ENCODE data around the gene LHFPL3. TPM values are rescaled to one million over a fixed set of nuclear protein-coding genes. Genes with fewer than 3 reads are reported as not detected.
"Not testable (repeated sequence)": the region's sequence is repeated elsewhere in the genome, so short reads cannot be mapped to it uniquely, and the experiment has no call there.

LHFPL3 gene
- total RNA-seq, 2 experiments from 2014 or later, result not detected

- H3K27me3 Mint-ChIP-seq, result no peaks in the 10 kb centered on the region
- no peaks in the 10 kb centered on the region for H3K36me3 Mint-ChIP-seq (ENCODE audit: low read depth)
- DNase-seq, result no peak
- no peak overlapping the region for H3K4me3 Mint-ChIP-seq
- no peaks in the 10 kb centered on the region for H3K9me3 Mint-ChIP-seq
- H3K4me1 Mint-ChIP-seq, result no peaks in the 10 kb centered on the region
- POLR2A ChIA-PET, result no interaction called here
- CTCF ChIA-PET, result no interaction called here
- no peak overlapping the region for H3K27ac Mint-ChIP-seq
Observed at GRCh38 chr7:104652865-104653264, 324.5 kb downstream of the LHFPL3 start.

DNA sequence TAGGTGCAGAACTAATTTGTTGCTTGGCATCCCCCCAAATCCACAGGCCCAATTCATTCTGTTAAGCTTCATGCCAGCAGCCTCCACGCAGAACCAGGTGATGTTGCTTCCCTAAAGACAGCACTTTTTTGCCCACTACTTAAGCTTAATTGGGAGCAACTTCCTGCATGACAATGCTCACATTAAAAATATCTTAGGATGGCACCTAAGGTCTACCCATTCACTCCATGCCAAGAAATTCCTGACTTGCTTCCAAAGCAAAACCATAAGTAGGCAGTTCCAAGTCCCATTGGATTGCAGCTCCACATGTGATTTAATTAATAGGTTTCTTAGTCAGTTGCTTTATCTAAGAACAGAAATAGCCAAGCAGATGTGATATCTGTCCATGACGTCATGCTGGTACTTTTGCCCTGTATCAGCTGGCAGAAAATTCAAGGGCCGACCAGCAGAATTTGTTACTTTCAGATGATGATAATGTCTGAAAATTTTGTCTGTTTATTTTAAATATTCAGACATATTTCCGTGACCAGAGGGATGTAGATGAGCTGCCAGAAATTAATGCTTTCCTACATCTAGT lies 325.5 kb downstream of the LHFPL3 start:
- no peak for DNase-seq
- H3K4me1 Mint-ChIP-seq, result no peaks in the 10 kb centered on the region
- no peaks in the 10 kb centered on the region for H3K9me3 Mint-ChIP-seq
- ChIA-PET POLR2A (no interaction called here), CTCF (interaction anchor here (0.5 kb wide), 1 partner anchor 9 kb away, joined by 3 read pairs; no protein-coding TSS in a partner anchor)
- no peak overlapping the region for H3K27ac Mint-ChIP-seq
- H3K27me3 Mint-ChIP-seq, result no peaks in the 10 kb centered on the region
- no peaks in the 10 kb centered on the region for H3K36me3 Mint-ChIP-seq (ENCODE audit: low read depth)
- H3K4me3 Mint-ChIP-seq, result no peak overlapping the region

- H3K4me3 Mint-ChIP-seq, result no peak overlapping the region
- ChIA-PET POLR2A (no interaction called here), CTCF (interaction anchor here (0.6 to 1.2 kb wide), 4 partner anchors 9 to 831 kb away, joined by 3 to 5 read pairs (median 4); no protein-coding TSS in a partner anchor)
- no peaks in the 10 kb centered on the region for H3K9me3 Mint-ChIP-seq
- DNase-seq, result no peak
- no peaks in the 10 kb centered on the region for H3K36me3 Mint-ChIP-seq (ENCODE audit: low read depth)
- no peak overlapping the region for H3K27ac Mint-ChIP-seq
- H3K27me3 Mint-ChIP-seq, result no peaks in the 10 kb centered on the region
- no peaks in the 10 kb centered on the region for H3K4me1 Mint-ChIP-seq
Observed at GRCh38 chr7:104655592-104655991, 327.2 kb downstream of the LHFPL3 start.

GRCh38 chr7:104656467-104656866 lies 328.1 kb downstream of the LHFPL3 start:
- no peaks in the 10 kb centered on the region for H3K36me3 Mint-ChIP-seq (ENCODE audit: low read depth)
- ChIA-PET CTCF (interaction anchor here (1.2 kb wide), 1 partner anchor 10 kb away, joined by 3 read pairs; no protein-coding TSS in a partner anchor), POLR2A (no interaction called here)
- no peak overlapping the region for H3K27ac Mint-ChIP-seq
- H3K9me3 Mint-ChIP-seq, result no peaks in the 10 kb centered on the region
- no peak for DNase-seq
- H3K27me3 Mint-ChIP-seq, result no peaks in the 10 kb centered on the region
- H3K4me3 Mint-ChIP-seq, result no peak overlapping the region
- no peaks in the 10 kb centered on the region for H3K4me1 Mint-ChIP-seq

DNA sequence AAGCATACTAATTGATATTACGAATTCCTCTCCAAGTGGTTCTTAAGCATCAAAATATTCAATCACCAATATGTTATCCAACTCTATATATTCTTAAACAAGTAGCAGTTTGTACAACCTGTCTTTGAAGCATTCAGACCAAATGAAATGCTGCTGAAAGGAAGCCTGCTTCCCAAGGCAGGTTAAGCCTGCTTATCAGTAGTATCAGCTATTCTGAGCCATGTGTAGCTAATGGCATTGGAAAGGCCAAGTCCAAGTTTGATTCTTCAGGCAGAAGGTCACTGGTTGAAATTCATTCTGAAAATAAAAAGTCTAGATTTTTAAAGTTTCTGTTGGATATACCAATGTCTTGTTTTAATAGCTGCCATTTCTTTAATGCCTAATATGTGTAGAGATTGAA lies 328.7 kb downstream of the LHFPL3 start:
- H3K27ac Mint-ChIP-seq, result no peak overlapping the region
- H3K9me3 Mint-ChIP-seq, result no peaks in the 10 kb centered on the region
- CTCF ChIA-PET, result interaction anchor here (1.1 kb wide), 1 partner anchor 48 kb away, joined by 3 read pairs; no protein-coding TSS in a partner anchor
- no peak overlapping the region for H3K4me3 Mint-ChIP-seq
- no peaks in the 10 kb centered on the region for H3K36me3 Mint-ChIP-seq (ENCODE audit: low read depth)
- H3K27me3 Mint-ChIP-seq, result no peaks in the 10 kb centered on the region
- no peaks in the 10 kb centered on the region for H3K4me1 Mint-ChIP-seq
- no peak for DNase-seq
- POLR2A ChIA-PET, result no interaction called here

GRCh38 chr7:104661575-104661974 lies 333.2 kb downstream of the LHFPL3 start:
- Mint-ChIP-seq H3K27me3 (peaks cover 3% of the 10 kb centered on the region), H3K36me3 (ENCODE audit: low read depth) (no peaks in the 10 kb centered on the region), H3K4me1 (no peaks in the 10 kb centered on the region), H3K4me3 (no peak overlapping the region), H3K9me3 (no peaks in the 10 kb centered on the region), H3K27ac (no peak overlapping the region)
- no peak for DNase-seq
- ChIA-PET POLR2A (no interaction called here), CTCF (no interaction called here)

- POLR2A ChIA-PET, result no interaction called here
- peaks cover 3% of the 10 kb centered on the region for H3K27me3 Mint-ChIP-seq
- H3K4me1 Mint-ChIP-seq, result no peaks in the 10 kb centered on the region
- no peak for DNase-seq
- peaks cover 2% of the 10 kb centered on the region for H3K9me3 Mint-ChIP-seq
- no peaks in the 10 kb centered on the region for H3K36me3 Mint-ChIP-seq (ENCODE audit: low read depth)
- CTCF ChIA-PET, result no interaction called here
- no peak overlapping the region for H3K4me3 Mint-ChIP-seq
- H3K27ac Mint-ChIP-seq, result no peak overlapping the region
Observed at GRCh38 chr7:104664648-104665047, 336.2 kb downstream of the LHFPL3 start.

GRCh38 chr7:104677587-104677986 lies 349.2 kb downstream of the LHFPL3 start:
- no peaks in the 10 kb centered on the region for H3K4me1 Mint-ChIP-seq
- H3K4me3 Mint-ChIP-seq, result no peak overlapping the region
- ChIA-PET POLR2A (no interaction called here), CTCF (no interaction called here)
- H3K27me3 Mint-ChIP-seq, result peaks cover 15% of the 10 kb centered on the region
- no peak for DNase-seq
- H3K27ac Mint-ChIP-seq, result no peak overlapping the region
- H3K9me3 Mint-ChIP-seq, result no peaks in the 10 kb centered on the region
- H3K36me3 Mint-ChIP-seq (ENCODE audit: low read depth), result no peaks in the 10 kb centered on the region

- Mint-ChIP-seq H3K27me3 (peaks cover 11% of the 10 kb centered on the region), H3K4me3 (no peak overlapping the region), H3K36me3 (ENCODE audit: low read depth) (no peaks in the 10 kb centered on the region), H3K27ac (no peak overlapping the region), H3K4me1 (no peaks in the 10 kb centered on the region), H3K9me3 (no peaks in the 10 kb centered on the region)
- POLR2A ChIA-PET, result no interaction called here
- CTCF ChIA-PET, result no interaction called here
- DNase-seq, result no peak
Observed at GRCh38 chr7:104679085-104679484, 350.7 kb downstream of the LHFPL3 start.

- CTCF ChIA-PET, result interaction anchor here (1.3 kb wide), 1 partner anchor 16 kb away, joined by 3 read pairs; no protein-coding TSS in a partner anchor
- Mint-ChIP-seq H3K36me3 (ENCODE audit: low read depth) (no peaks in the 10 kb centered on the region), H3K27ac (no peak overlapping the region), H3K27me3 (no peaks in the 10 kb centered on the region), H3K4me1 (no peaks in the 10 kb centered on the region), H3K9me3 (no peaks in the 10 kb centered on the region), H3K4me3 (no peak overlapping the region)
- POLR2A ChIA-PET, result no interaction called here
- DNase-seq, result no peak
Observed at GRCh38 chr7:104686286-104686685, 357.9 kb downstream of the LHFPL3 start.

DNA sequence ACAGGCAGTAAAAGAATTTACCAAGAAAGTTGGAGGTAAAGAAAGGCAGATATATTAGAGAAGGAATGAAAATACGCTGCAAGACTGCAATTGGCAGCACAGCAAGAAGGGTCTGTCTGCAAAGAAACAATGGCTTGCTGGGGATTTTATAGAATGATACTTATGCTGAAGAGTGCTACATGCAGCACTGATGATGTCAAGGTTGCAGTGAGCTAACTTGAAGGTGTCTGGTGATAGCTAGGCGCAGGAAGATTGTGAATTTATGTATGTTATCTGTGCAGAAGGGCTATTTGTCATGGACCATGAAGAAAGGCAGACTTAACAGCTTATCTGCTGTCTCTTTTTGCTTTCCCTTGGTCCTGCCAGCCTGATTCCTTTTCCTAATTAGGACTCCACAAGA lies 366.3 kb downstream of the LHFPL3 start:
- DNase-seq, result no peak
- ChIA-PET CTCF (no interaction called here), POLR2A (no interaction called here)
- Mint-ChIP-seq H3K4me1 (no peaks in the 10 kb centered on the region), H3K9me3 (no peaks in the 10 kb centered on the region), H3K27me3 (peaks cover 3% of the 10 kb centered on the region), H3K36me3 (ENCODE audit: low read depth) (no peaks in the 10 kb centered on the region), H3K27ac (no peak overlapping the region), H3K4me3 (no peak overlapping the region)

DNA sequence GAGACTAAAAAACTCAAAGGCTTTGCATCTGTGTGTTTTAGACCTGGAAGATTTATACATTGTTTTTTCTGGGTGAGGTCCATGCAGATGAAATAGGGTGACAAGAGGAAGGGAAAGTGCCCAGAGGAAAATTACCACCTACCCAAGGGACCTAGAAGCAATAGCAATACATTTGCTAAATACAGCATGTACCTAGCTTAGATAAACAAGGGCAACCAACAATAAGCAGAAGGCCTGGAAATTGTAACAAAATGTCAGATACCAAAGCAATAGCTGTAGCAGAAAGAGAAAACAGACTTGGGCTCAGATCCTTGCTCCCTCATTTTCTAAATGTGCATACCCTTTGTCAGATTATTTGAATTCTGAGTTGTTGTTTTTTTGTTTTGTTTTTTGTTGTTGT lies 367.2 kb downstream of the LHFPL3 start:
- ChIA-PET CTCF (no interaction called here), POLR2A (no interaction called here)
- H3K4me3 Mint-ChIP-seq, result no peak overlapping the region
- DNase-seq, result no peak
- no peaks in the 10 kb centered on the region for H3K9me3 Mint-ChIP-seq
- H3K27ac Mint-ChIP-seq, result no peak overlapping the region
- H3K36me3 Mint-ChIP-seq (ENCODE audit: low read depth), result no peaks in the 10 kb centered on the region
- peaks cover 3% of the 10 kb centered on the region for H3K27me3 Mint-ChIP-seq
- no peaks in the 10 kb centered on the region for H3K4me1 Mint-ChIP-seq

DNA sequence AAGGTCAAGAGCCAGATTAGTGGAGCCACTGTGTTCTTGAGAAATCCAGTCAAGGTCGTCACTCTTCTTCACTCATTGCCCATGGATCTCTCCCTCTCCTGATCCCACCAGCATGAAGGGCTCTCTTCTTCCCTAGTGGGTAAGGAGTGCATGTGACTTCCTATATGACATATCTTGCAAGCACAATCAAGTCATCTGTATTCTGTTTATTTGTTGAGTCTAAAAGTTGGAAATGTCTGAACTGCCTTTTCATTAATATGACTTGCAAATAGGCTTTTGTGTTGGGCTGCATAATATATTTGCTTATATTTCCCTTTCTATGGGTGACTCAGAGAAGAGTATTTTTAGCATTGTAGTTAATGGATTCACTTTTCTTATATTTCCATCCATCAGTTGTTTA lies 371.9 kb downstream of the LHFPL3 start:
- no peaks in the 10 kb centered on the region for H3K9me3 Mint-ChIP-seq
- CTCF ChIA-PET, result no interaction called here
- no peaks in the 10 kb centered on the region for H3K36me3 Mint-ChIP-seq (ENCODE audit: low read depth)
- no peaks in the 10 kb centered on the region for H3K4me1 Mint-ChIP-seq
- no peak overlapping the region for H3K4me3 Mint-ChIP-seq
- H3K27me3 Mint-ChIP-seq, result peaks cover 8% of the 10 kb centered on the region
- POLR2A ChIA-PET, result no interaction called here
- no peak for DNase-seq
- no peak overlapping the region for H3K27ac Mint-ChIP-seq

DNA sequence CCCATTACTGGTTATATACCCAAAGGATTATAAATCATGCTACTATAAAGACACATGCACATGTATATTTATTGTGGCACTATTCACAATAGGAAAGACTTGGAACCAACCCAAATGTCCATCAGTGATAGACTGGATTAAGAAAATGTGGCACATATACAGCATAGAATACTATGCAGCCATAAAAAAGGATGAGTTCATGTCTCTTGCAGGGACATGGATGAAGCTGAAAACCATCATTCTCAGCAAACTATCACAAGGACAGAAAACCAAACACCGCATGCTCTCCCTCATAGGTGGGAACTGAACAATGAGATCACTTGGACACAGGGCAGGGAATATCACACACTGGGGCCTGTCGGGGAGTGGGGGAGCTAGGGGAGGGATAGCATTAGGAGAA lies 392.6 kb downstream of the LHFPL3 start:
- H3K9me3 Mint-ChIP-seq; POLR2A ChIA-PET; H3K27ac Mint-ChIP-seq; CTCF ChIA-PET; H3K4me1 Mint-ChIP-seq; H3K27me3 Mint-ChIP-seq; DNase-seq; H3K36me3 Mint-ChIP-seq (ENCODE audit: low read depth); H3K4me3 Mint-ChIP-seq: not testable (repeated sequence)

Measured in activated CD4-positive, alpha-beta T cell treated with anti-CD3 and anti-CD28 coated beads, Interleukin-2, amount 10 ng/mL, durations not matched to agents 7 days and 5 days (primary cell).